K562 (cell line): ENCODE measurements around the gene TMTC2. TPM values are rescaled to one million over a fixed set of nuclear protein-coding genes. Genes with fewer than 3 reads are reported as not detected.

Experiments
- ATAC-seq: fragments of 200-7000 bp; cut with Tn5 transposase; 3 replicates; pipeline ENCODE4 v1.9.1; 2020; ENCODE audit warnings: moderate library complexity
- BruUV-seq: library from RNA; stranded (reverse); fragments of 400-500 nt; replicated peaks from 2 replicates; lab custom pipeline; 2021; lab: Mats Ljungman, UMichigan
- CTCF ChIA-PET: fragments of 300-600 bp; formaldehyde crosslinking; extraction: SDS; loops from one replicate; lab custom pipeline; 2021; ENCODE audit warnings: low intra/inter-chr PET ratio; lab: Yijun Ruan, JAX
- POLR2A ChIA-PET: fragments of 300-600, 350-650 bp; sonication (Branson Sonifier 250); formaldehyde crosslinking; extraction: SDS; loops from one replicate; lab custom pipeline; 2021; ENCODE audit warnings: antibody characterized with exemption, inconsistent platforms; lab: Yijun Ruan, JAX
- DNase-seq, 4 experiments: peaks; one replicate each; pipeline versions ENCODE4 v3.0.0 to v3.0.0-alpha.2; 2011 to 2018; ENCODE audit warnings: low spot score in 3 of 4, mixed read lengths in 3 of 4; ENCODE audit errors: extremely low read depth in 1 of 4
- FAIRE-seq: peaks from 2 replicates; lab custom pipeline; 2011; peaks lifted over from hg19 to GRCh38; lab: Jason Lieb, UNC
- H2AFZ ChIP-seq: 2 replicates; pipeline ENCODE4 v1.6.0; 2011; ENCODE audit warnings: low read depth, low read length, control low read depth, inconsistent platforms
- H3K27ac ChIP-seq: fragments of 200-600 bp; 3 replicates; pipeline ENCODE4 v1.8.0; 2011; ENCODE audit warnings: low read depth, mild to moderate bottlenecking, control low read depth, inconsistent platforms, low read length, moderate library complexity, mixed read lengths; ENCODE audit errors: extremely low read depth
- H3K27me3 ChIP-seq, 2 experiments: fragments of 300-600 bp in 1 of 2; 2 replicates in 1 of 2; 3 replicates in 1 of 2; pipeline versions ENCODE4 v1.6.0 to v1.8.0; 2011; ENCODE audit warnings: inconsistent platforms in 2 of 2, low read length in 2 of 2, mild to moderate bottlenecking in 1 of 2, mixed read lengths in 1 of 2, moderate library complexity in 1 of 2; ENCODE audit not compliant: control insufficient read depth in 2 of 2, insufficient read depth in 2 of 2
- H3K36me3 ChIP-seq: fragments of 300-600 bp; 3 replicates; pipeline ENCODE4 v1.8.0; 2011; ENCODE audit warnings: mild to moderate bottlenecking, low read length, inconsistent platforms; ENCODE audit not compliant: control insufficient read depth, insufficient read depth
- H3K4me1 ChIP-seq, 2 experiments: fragments of 200-600 bp in 1 of 2; replicated peaks in 1 of 2; 2 replicates in 1 of 2; 3 replicates in 1 of 2; pipeline versions ENCODE4 v1.5.1 to v1.8.0; 2011; ENCODE audit warnings: inconsistent platforms in 2 of 2, low read length in 2 of 2, mild to moderate bottlenecking in 1 of 2, mixed read lengths in 1 of 2, moderate library complexity in 1 of 2; ENCODE audit not compliant: control insufficient read depth in 2 of 2, insufficient read depth in 2 of 2
- H3K4me2 ChIP-seq: 2 replicates; pipeline ENCODE4 v1.6.1; 2011; ENCODE audit warnings: low read length, control low read depth, inconsistent platforms, mixed read lengths; ENCODE audit not compliant: insufficient read depth
- H3K4me3 ChIP-seq: fragments of 200-600 bp; sonication (generic), shearing (Covaris generic); 2 replicates; pipeline ENCODE4 v1.5.1; 2016; ENCODE audit warnings: control low read depth, inconsistent platforms
- H3K79me2 ChIP-seq: fragments of 200-600 bp; 3 replicates; pipeline ENCODE4 v1.8.0; 2011; ENCODE audit warnings: low read length, inconsistent platforms; ENCODE audit not compliant: control insufficient read depth, insufficient read depth
- H3K9ac ChIP-seq, 2 experiments: 2 replicates each; pipeline versions ENCODE4 v1.6.0 to v1.6.1; 2011; ENCODE audit warnings: low read depth in 2 of 2, low read length in 2 of 2, control low read depth in 1 of 2, inconsistent platforms in 1 of 2, mild to moderate bottlenecking in 1 of 2, mixed read lengths in 1 of 2; ENCODE audit not compliant: insufficient read depth in 1 of 2
- H3K9me1 ChIP-seq: one replicate; pipeline ENCODE4 v1.6.0; 2011; ENCODE audit warnings: inconsistent platforms, mild to moderate bottlenecking, low read length, moderate library complexity; ENCODE audit not compliant: control insufficient read depth, insufficient read depth
- H3K9me3 ChIP-seq: replicated peaks from 2 replicates; pipeline ENCODE4 v1.5.1; 2011; ENCODE audit warnings: low read depth, low read length, inconsistent platforms; ENCODE audit not compliant: control insufficient read depth, insufficient read depth
- H4K20me1 ChIP-seq: replicated peaks from 2 replicates; pipeline ENCODE4 v1.6.1; 2011; ENCODE audit warnings: low read length, inconsistent platforms, mixed read lengths; ENCODE audit not compliant: control insufficient read depth, insufficient read depth
- BCOR ChIP-seq: fragments of 450-650 bp; IDR thresholded peaks from 2 replicates; pipeline ENCODE4 v1.6.1; 2016
- KLF16 ChIP-seq: IDR thresholded peaks from 2 replicates; pipeline ENCODE4 v1.6.1; 2016; ENCODE audit warnings: antibody characterized with exemption
- MED1 ChIP-seq: sonication (generic); formaldehyde crosslinking; IDR thresholded peaks from 2 replicates; pipeline ENCODE4 v1.8.1; 2023; ENCODE audit warnings: missing genetic modification reagents, borderline replicate concordance
- MXI1 ChIP-seq: IDR thresholded peaks from 2 replicates; pipeline ENCODE4 v1.6.1; 2011; ENCODE audit warnings: low read depth, mild to moderate bottlenecking, improper control_type of control experiment, low read length
- RBM15 ChIP-seq: fragments of 200-400 bp; formaldehyde crosslinking; IDR thresholded peaks from 2 replicates; pipeline ENCODE4 v1.6.1; 2018; ENCODE audit warnings: mild to moderate bottlenecking, low read length, moderate library complexity; ENCODE audit not compliant: insufficient read depth
- RHOXF2B ChIP-seq: fragments of 250-450 bp; sonication (Bioruptor Pico); conservative IDR thresholded peaks from 2 replicates; pipeline ENCODE4 v1.5.1; 2021
- ZNF778 ChIP-seq: fragments of 450-650 bp; formaldehyde crosslinking; IDR thresholded peaks from 2 replicates; pipeline ENCODE4 v1.4.0; 2020; ENCODE audit warnings: mild to moderate bottlenecking, moderate library complexity
- WGBS: fragments of 100-300 bp; shearing (Covaris generic); methylation state at CpG from one replicate; pipeline ENCODE4 v1.1.6; 2016; ENCODE audit warnings: low coverage, mixed read lengths; ENCODE audit not compliant: insufficient coverage; ENCODE audit errors: missing lambda C conversion rate; 5-methylcytosine and 5-hydroxymethylcytosine counted together
- in situ Hi-C: fragments of 300-500 bp; cut with MboI; formaldehyde crosslinking; loops from 4 replicates; pipeline ENCODE4 v1.15.0; 2018; ENCODE audit warnings: inconsistent platforms, mixed read lengths
- intact Hi-C: fragments of 100-400 bp; cut with micrococcal nuclease; formaldehyde crosslinking; loops from 2 replicates; pipeline ENCODE4 v1.14.2; 2022
- polyA plus RNA-seq, 8 experiments: library from polyadenylated mRNA; depleted of rRNA in 4 of 8; stranded (reverse) in 5 of 8; unstranded in 3 of 8; fragments of >200 nt; fragmentation: Nextera tagmentation in 2 of 8; fragmentation: Illumina TruSeq in 1 of 8; extraction: Ambion mirVana in 2 of 8; extraction: Trizol in 1 of 8; gene quantifications; 2 replicates each; pipeline versions ENCODE4 v1.2.1 to v1.2.3, GENCODE V29; 2011 to 2014; ENCODE audit warnings: inconsistent platforms in 1 of 8, missing spikeins in 1 of 8
- total RNA-seq, 7 experiments: library from RNA; depleted of rRNA in 6 of 7; stranded (reverse); fragments of >200 nt in 6 of 7; fragmentation: Illumina TruSeq in 2 of 7; extraction: Trizol in 2 of 7; gene quantifications; 2 replicates each; pipeline versions ENCODE4 v1.2.1 to v1.2.3, GENCODE V29; 2011 to 2021; ENCODE audit warnings: low replicate concordance in 1 of 7
- TF ChIP-seq, protein P1 (sequence below): sonication (generic); formaldehyde crosslinking; IDR thresholded peaks from 2 replicates; pipeline ENCODE4 v1.9.0; 2022; ENCODE audit warnings: mild to moderate bottlenecking, missing genetic modification reagents
- TF ChIP-seq, protein P2 (sequence below): fragments of 450-650 bp; formaldehyde crosslinking; IDR thresholded peaks from 2 replicates; pipeline ENCODE4 v1.4.0; 2022; ENCODE audit warnings: missing genetic modification characterization

The TMTC2 gene
- total and polyA plus RNA-seq, 9 of the 15 experiments (the other 6 are each of a cell fraction or from before 2014, with no cell fraction given), result 0.29 to 1.1 (median 0.55) TPM

DNA sequence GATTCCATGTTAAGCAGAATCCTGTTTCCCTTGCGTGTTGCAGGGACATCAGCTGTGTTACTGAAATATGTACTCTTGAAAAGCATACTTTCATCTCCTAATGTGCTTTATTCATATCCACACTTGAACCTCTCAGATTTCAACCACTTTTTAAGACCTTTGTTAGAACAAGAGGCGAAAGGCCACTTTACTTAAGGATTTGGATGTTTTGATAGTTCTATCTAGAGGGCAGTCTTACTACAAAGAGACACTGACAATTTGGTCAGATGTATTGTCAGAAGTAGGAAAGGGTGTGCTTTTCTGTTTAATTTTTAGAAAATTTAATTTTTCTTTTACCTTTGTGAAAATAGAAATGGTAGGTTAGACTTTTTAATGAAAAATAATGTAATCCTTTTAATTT lies 267.9 kb downstream of the TMTC2 start:
- no TSS peak for BruUV-seq
- intact Hi-C loops, result no loop called here
- no peaks in the 10 kb centered on the region for H3K27me3 ChIP-seq
- ATAC-seq (no peak), FAIRE-seq (no peak), DNase-seq (no peak)
- H3K4me3 ChIP-seq, result no peak overlapping the region
- H3K4me1 ChIP-seq, result no peaks in the 10 kb centered on the region
- H3K4me2 ChIP-seq, result no peak overlapping the region
- H2AFZ ChIP-seq, result no peak overlapping the region
- in situ Hi-C loops, result no loop called here
- 7% methylated on average over 2 of the region's 2 CpGs for whole genome bisulfite sequencing
- no peak overlapping the region for H3K27ac ChIP-seq
- H3K79me2 ChIP-seq, result no peaks in the 10 kb centered on the region
- CTCF ChIA-PET, result no interaction called here
- POLR2A ChIA-PET, result no interaction called here
- TF ChIP-seq, protein P1, sequence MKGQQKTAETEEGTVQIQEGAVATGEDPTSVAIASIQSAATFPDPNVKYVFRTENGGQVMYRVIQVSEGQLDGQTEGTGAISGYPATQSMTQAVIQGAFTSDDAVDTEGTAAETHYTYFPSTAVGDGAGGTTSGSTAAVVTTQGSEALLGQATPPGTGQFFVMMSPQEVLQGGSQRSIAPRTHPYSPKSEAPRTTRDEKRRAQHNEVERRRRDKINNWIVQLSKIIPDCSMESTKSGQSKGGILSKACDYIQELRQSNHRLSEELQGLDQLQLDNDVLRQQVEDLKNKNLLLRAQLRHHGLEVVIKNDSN (CRISPR knock-in tag), result no peak
- TF ChIP-seq RHOXF2B (CRISPR knock-in tag), result no peak
- no peak for TF ChIP-seq RBM15
- TF ChIP-seq MXI1, result no peak
- TF ChIP-seq, protein P2, sequence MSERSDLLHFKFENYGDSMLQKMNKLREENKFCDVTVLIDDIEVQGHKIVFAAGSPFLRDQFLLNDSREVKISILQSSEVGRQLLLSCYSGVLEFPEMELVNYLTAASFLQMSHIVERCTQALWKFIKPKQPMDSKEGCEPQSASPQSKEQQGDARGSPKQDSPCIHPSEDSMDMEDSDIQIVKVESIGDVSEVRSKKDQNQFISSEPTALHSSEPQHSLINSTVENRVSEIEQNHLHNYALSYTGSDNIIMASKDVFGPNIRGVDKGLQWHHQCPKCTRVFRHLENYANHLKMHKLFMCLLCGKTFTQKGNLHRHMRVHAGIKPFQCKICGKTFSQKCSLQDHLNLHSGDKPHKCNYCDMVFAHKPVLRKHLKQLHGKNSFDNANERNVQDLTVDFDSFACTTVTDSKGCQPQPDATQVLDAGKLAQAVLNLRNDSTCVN (CRISPR knock-in tag), result no peak
- TF ChIP-seq KLF16, result no peak
- no peak for TF ChIP-seq BCOR
- no peak for TF ChIP-seq MED1 (CRISPR knock-in tag)
- TF ChIP-seq ZNF778, result no peak
- no peaks in the 10 kb centered on the region for H3K9me1 ChIP-seq
- H3K36me3 ChIP-seq, result no peaks in the 10 kb centered on the region
- H4K20me1 ChIP-seq, result no peaks in the 10 kb centered on the region
- no peak overlapping the region for H3K9ac ChIP-seq
- no peaks in the 10 kb centered on the region for H3K9me3 ChIP-seq
